Subcutaneous abdominal adipose tissue (tissue), 5 donors: ENCODE data around the gene ITGB4.
A peak's percentile ranks its signal among the peaks of the same experiment; 100 is the strongest.

Experiments used
- H3K27ac ChIP-seq: one replicate; pipeline ENCODE4 v1.7.0; 2013; ENCODE audit warnings: low read depth, mild to moderate bottlenecking, inconsistent platforms, low read length, moderate library complexity
- H3K27me3 ChIP-seq, 5 donors: one replicate each; pipeline ENCODE4 v1.7.0; 2013; ENCODE audit warnings: low read length in 5 of 5, inconsistent platforms in 1 of 5; ENCODE audit not compliant: control insufficient read depth in 5 of 5, insufficient read depth in 4 of 5
- H3K36me3 ChIP-seq, 5 donors: one replicate each; pipeline ENCODE4 v1.7.0; 2013; ENCODE audit warnings: low read length in 5 of 5; ENCODE audit not compliant: control insufficient read depth in 5 of 5, insufficient read depth in 5 of 5
- H3K4me1 ChIP-seq, 5 donors: one replicate each; pipeline ENCODE4 v1.7.0; 2013; ENCODE audit warnings: low read length in 5 of 5, mild to moderate bottlenecking in 3 of 5, moderate library complexity in 1 of 5; ENCODE audit not compliant: control insufficient read depth in 5 of 5, insufficient read depth in 5 of 5
- H3K4me3 ChIP-seq, 5 donors: one replicate each; pipeline ENCODE4 v1.7.0; 2013; ENCODE audit warnings: low read length in 5 of 5, low read depth in 1 of 5
- H3K9ac ChIP-seq, 5 donors: one replicate each; pipeline ENCODE4 v1.7.0; 2013; ENCODE audit warnings: low read length in 5 of 5, mild to moderate bottlenecking in 4 of 5, moderate library complexity in 3 of 5
- H3K9me3 ChIP-seq, 5 donors: one replicate each; pipeline ENCODE4 v1.7.0; 2013; ENCODE audit warnings: low read length in 5 of 5; ENCODE audit not compliant: control insufficient read depth in 5 of 5
- donor health status: healthy.
- donor health status: healthy.
- donor health status: healthy.
- donor health status: healthy.
- donor health status: healthy.

Gene ITGB4

DNA sequence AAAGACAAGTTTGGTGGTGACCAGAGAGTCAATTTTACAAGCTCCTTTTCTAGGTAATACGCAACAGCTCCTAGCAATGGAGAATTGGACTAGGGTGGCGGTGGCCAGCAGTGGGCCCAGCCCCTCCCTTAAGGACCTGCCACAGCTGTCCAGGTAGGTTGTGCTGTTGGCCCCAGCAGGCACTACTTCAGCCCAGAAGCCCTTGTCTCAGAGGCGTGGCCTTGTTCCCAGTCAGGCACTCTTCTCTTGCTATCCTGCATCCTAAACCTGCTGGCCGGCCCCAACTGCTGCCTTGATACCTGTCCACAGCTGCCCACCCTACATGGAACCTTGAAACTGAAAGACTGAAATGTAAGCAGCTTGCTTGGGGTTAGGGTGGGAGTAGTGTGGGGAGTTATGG is 44.7 kb downstream of the ITGB4 start:
- H3K4me3 ChIP-seq: no peak overlapping the region
- H3K27ac ChIP-seq: no peak overlapping the region
- H3K9ac ChIP-seq: no peak overlapping the region
- peaks cover 0 to 7% (median 6%) of the 10 kb centered on the region in 5 donors for H3K36me3 ChIP-seq
- peaks cover 0 to 18% (median 14%) of the 10 kb centered on the region in 5 donors for H3K4me1 ChIP-seq
- no peaks in the 10 kb centered on the region for H3K9me3 ChIP-seq
- H3K27me3 ChIP-seq: no peaks in the 10 kb centered on the region

- H3K27ac ChIP-seq: no peak overlapping the region
- peaks cover 0 to 4% (median 1%) of the 10 kb centered on the region in 5 donors for H3K36me3 ChIP-seq
- H3K4me1 ChIP-seq: peaks cover 0 to 18% (median 14%) of the 10 kb centered on the region in 5 donors
- no peaks in the 10 kb centered on the region for H3K27me3 ChIP-seq
- H3K4me3 ChIP-seq: no peak overlapping the region
- no peaks in the 10 kb centered on the region for H3K9me3 ChIP-seq
- H3K9ac ChIP-seq: no peak overlapping the region
Observed at GRCh38 chr17:75767881-75768280, 46.6 kb downstream of the ITGB4 start.

DNA sequence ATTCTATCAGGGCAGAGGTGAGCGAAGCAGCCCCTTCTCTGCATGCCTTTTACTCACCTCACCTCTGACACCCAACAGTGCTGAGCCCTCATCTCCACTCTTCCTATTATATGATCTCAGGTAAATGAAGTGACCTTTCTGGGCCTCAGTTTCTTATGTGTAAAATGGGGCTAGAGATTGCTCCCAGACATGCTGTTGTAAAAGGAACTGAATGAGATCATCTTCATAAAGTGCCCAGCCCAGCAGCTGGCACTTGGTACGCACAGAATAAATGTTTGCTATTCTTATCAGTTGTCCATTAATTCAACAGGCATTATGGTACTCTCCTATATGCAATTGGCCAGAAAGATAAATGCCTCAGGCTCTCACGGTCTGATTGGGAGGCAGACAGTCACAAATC is 48.3 kb downstream of the ITGB4 start:
- Histone ChIP-seq H3K4me3 (no peak overlapping the region), H3K27ac (no peak overlapping the region), H3K27me3 (no peaks in the 10 kb centered on the region), H3K36me3 (peaks cover 0 to 9% (median 7%) of the 10 kb centered on the region in 5 donors), H3K9me3 (no peaks in the 10 kb centered on the region), H3K4me1 (peaks cover 0 to 8% (median 4%) of the 10 kb centered on the region in 5 donors), H3K9ac (no peak overlapping the region)

DNA sequence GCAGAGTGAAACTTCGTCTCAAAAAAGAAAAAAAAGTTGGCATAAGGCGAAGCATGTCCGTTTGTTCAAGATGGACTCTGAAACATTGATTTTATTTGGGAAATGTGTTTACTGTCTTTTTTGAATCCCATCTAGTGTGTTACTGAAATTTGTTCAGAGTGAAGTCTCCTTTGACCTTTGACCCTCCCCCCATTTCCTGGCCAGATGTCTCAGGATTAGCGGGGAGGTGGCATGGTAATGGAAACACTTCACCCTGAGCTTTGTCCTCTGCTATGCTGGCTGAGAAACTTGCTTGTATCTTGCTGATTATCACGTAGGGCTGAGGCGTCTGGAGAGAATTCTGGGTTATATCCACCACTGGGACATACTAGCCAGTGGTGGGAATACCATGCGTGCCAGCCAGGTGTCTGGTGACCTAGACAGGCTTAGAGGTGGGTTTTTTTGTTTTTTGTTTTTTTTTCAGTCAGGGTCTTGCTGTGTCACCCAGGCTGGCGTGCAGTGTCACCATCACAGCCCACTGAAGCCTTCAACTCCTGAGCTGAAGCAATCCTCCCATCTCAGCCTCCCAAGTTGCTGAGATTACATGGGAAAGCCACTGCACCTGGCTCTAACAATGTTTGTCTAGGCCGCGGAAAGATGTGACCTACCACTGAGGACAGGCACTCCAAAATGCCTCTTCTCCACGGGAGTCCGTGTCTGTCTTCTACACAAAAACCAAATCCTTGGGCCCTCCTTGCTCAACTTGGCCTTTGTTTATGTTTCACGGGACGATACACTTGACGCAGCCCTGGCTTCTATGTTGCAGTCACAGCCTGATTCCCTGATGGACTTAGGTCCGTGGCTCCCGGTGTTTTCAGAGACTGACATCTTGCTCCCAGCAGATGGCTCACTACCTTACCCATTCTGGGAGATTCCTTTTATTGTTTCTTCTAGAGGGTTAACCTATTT is 50.3 kb downstream of the ITGB4 start:
- Histone ChIP-seq H3K27me3 (no peaks in the 10 kb centered on the region), H3K9ac (no peak overlapping the region), H3K4me1 (peaks cover 4 to 14% (median 12%) of the 10 kb centered on the region in 5 donors), H3K36me3 (peaks cover 0 to 25% (median 21%) of the 10 kb centered on the region in 5 donors), H3K27ac (no peak overlapping the region), H3K9me3 (no peaks in the 10 kb centered on the region), H3K4me3 (no peak overlapping the region)

DNA sequence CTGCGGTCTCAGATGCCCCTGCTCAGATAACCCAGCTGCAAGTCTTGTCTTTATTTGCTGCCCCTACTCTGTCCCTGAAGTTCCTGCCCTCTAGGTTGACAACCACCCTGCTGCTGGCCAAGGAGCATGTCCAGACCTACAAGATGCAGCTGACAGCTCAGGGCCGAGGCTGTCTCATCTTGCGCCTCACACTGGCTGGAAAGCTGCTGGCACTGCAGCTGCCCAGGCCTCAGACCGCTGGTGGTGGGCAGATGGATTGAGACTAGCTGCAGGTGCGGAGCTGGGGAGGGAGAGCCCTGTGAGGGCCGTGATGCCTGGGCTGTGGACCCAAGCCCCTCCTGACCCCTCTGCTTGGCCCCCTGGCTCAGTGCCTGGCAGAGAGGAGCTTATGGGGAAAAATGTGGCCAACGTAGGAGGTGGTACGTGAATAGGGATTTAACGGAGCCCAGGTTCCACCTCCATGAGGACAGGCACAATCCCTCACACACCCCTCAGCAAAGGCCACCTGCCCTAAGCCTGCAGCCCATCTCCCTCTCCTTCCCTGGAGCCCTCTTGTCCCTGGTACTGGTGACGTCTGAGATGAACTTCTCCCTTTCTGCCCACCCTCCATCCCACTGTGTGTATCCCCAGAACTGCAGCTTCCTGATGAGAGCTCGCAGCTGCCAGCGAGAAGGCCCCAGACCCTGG is 52.0 kb downstream of the ITGB4 start:
- Histone ChIP-seq H3K9ac (no peak overlapping the region), H3K9me3 (no peaks in the 10 kb centered on the region), H3K4me1 (peaks cover 4 to 29% (median 20%) of the 10 kb centered on the region in 5 donors), H3K27me3 (no peaks in the 10 kb centered on the region), H3K4me3 (no peak overlapping the region), H3K36me3 (peaks cover 12 to 42% (median 34%) of the 10 kb centered on the region in 5 donors), H3K27ac (no peak overlapping the region)

GRCh38 chr17:75773808-75774470 is 52.7 kb downstream of the ITGB4 start:
- H3K27me3 ChIP-seq: no peaks in the 10 kb centered on the region
- H3K27ac ChIP-seq: no peak overlapping the region
- H3K36me3 ChIP-seq: peaks cover 13 to 49% (median 41%) of the 10 kb centered on the region in 5 donors
- H3K9me3 ChIP-seq: no peaks in the 10 kb centered on the region
- peaks cover 4 to 29% (median 20%) of the 10 kb centered on the region in 5 donors for H3K4me1 ChIP-seq
- H3K9ac ChIP-seq: no peak overlapping the region
- H3K4me3 ChIP-seq: no peak overlapping the region

DNA sequence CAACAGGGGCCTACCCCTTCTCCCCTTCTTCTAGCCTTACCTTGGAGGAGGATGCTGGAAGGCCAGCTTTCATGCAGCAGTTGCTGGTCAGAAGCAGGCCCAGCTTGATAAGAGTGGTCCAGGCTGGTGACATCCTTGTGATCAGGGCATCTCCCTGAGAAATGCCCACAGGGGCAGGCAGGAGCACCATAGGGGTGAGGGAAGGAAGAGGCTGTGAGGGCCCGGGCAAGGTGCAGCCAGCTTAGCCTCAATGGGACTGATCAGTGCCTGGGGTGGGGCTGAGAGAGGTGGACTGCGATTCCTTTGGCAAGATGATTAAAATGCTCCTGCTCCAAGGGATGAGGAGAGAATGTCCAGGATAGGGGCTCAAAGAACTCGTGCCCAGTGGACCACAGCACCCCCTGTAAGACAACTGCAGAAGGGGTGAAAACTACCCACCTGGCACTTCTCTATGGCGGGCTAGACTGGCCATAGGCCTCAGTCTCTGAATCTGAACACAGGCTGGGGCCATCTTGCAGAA is 53.3 kb downstream of the ITGB4 start:
- Histone ChIP-seq H3K9ac (no peak overlapping the region), H3K4me1 (peaks cover 4 to 29% (median 20%) of the 10 kb centered on the region in 5 donors), H3K36me3 (peaks cover 13 to 49% (median 41%) of the 10 kb centered on the region in 5 donors), H3K9me3 (no peaks in the 10 kb centered on the region), H3K4me3 (no peak overlapping the region), H3K27ac (no peak overlapping the region), H3K27me3 (no peaks in the 10 kb centered on the region)

DNA sequence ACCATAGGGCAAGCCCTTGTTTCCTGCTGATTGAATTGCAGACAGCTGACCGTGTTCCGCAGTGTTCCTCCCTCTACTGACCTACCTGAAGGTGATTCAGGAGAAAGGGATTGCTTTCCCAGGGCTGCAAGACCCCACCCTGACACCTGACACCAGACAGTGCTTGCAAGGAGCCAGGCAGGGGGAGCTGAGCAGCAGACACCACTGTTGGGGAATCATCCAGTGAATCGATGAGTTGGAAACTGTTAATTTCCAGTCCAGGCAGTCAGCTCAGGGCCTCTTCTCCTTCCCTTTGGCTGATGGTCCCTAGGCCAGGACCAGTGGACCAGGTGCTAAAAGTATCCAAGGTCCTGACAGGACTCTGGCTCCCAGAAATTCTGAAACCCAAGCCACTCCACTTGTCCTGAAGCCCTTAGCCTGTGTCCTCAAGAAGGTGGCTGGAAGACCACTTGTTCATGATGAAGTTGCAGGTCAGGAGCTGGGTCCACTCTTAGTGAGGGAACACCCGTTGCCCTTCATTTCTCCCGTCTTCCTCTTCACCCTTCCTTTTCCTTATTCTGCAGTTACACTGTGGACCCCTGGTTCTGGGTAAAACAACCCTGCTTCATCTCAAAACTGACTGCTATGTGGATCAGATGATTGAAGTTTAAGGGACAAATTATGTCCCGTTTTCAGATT is 53.9 kb downstream of the ITGB4 start:
- H3K36me3 ChIP-seq: peaks cover 13 to 49% (median 41%) of the 10 kb centered on the region in 5 donors
- H3K27ac ChIP-seq: peak overlapping the region; percentile 96
- H3K9me3 ChIP-seq: no peaks in the 10 kb centered on the region
- no peaks in the 10 kb centered on the region for H3K27me3 ChIP-seq
- peaks cover 4 to 29% (median 23%) of the 10 kb centered on the region in 5 donors for H3K4me1 ChIP-seq
- peak overlapping the region in 1 of 5 donors; percentile 13 for H3K4me3 ChIP-seq
- no peak overlapping the region for H3K9ac ChIP-seq
